PC-3 (cell line): ENCODE data around the gene DYNLT4. TPM values are rescaled to one million over a fixed set of nuclear protein-coding genes. Genes with fewer than 3 reads are reported as not detected.
A peak's percentile ranks its signal among the peaks of the same experiment; 100 is the strongest.

Source experiments
- ATAC-seq: fragments of 200-7000 bp; cut with Tn5 transposase; 2 replicates; pipeline ENCODE4 v1.9.1; 2020; ENCODE audit warnings: mild to moderate bottlenecking, moderate library complexity
- BruUV-seq: library from RNA; stranded (reverse); fragments of 400-500 nt; replicated peaks from 2 replicates; lab custom pipeline; 2021; lab: Mats Ljungman, UMichigan
- CTCF ChIA-PET: fragments of 300-600 bp; sonication (Branson Sonifier 250); formaldehyde crosslinking; loops from one replicate; lab custom pipeline; 2022; ENCODE audit warnings: antibody characterized with exemption; lab: Charles Lee
- POLR2A ChIA-PET: fragments of 300-600 bp; sonication (Branson Sonifier 250); formaldehyde crosslinking; loops from one replicate; lab custom pipeline; 2022; ENCODE audit warnings: antibody characterized with exemption; ENCODE audit not compliant: unreplicated experiment; lab: Charles Lee
- DNase-seq: peaks from one replicate; pipeline ENCODE4 v3.0.0-alpha.2; 2015
- H2AFZ ChIP-seq: fragments of 300-600 bp; sonication (generic); 2 replicates; pipeline ENCODE4 v1.6.0; 2016; ENCODE audit warnings: antibody characterized with exemption, low read length
- H3F3A ChIP-seq: fragments of 300-600 bp; sonication (generic); one replicate; pipeline ENCODE4 v1.6.0; 2017; ENCODE audit warnings: antibody characterized with exemption, low read length, control low read depth, mild to moderate bottlenecking; ENCODE audit not compliant: unreplicated experiment
- H3K27ac ChIP-seq: fragments of 300-600 bp; sonication (generic); 2 replicates; pipeline ENCODE4 v1.5.1; 2016; ENCODE audit warnings: mild to moderate bottlenecking, low read length
- H3K27me3 ChIP-seq: fragments of 300-600 bp; sonication (generic); 2 replicates; pipeline ENCODE4 v1.6.1; 2016; ENCODE audit warnings: low read length, mixed read lengths
- H3K36me3 ChIP-seq: fragments of 300-600 bp; sonication (generic); 2 replicates; pipeline ENCODE4 v1.6.1; 2016; ENCODE audit warnings: low read depth, mixed run types, low read length, mixed read lengths
- H3K4me1 ChIP-seq: fragments of 300-600 bp; sonication (generic); 2 replicates; pipeline ENCODE4 v1.5.1; 2016; ENCODE audit warnings: low read length; ENCODE audit not compliant: insufficient read depth
- H3K4me2 ChIP-seq: fragments of 300-600 bp; sonication (generic); 2 replicates; pipeline ENCODE4 v1.6.0; 2016; ENCODE audit warnings: low read length
- H3K4me3 ChIP-seq: fragments of 300-600 bp; sonication (generic); 2 replicates; pipeline ENCODE4 v1.5.1; 2016; ENCODE audit warnings: mild to moderate bottlenecking, low read length, mixed read lengths
- H3K79me2 ChIP-seq: fragments of 300-600 bp; sonication (generic); 2 replicates; pipeline ENCODE4 v1.6.1; 2017; ENCODE audit warnings: low read length, mixed read lengths
- H3K9ac ChIP-seq: fragments of 300-600 bp; sonication (generic); 2 replicates; pipeline ENCODE4 v1.6.0; 2016; ENCODE audit warnings: mild to moderate bottlenecking, low read length
- H3K9me2 ChIP-seq: fragments of 300-600 bp; sonication (generic); replicated peaks from 2 replicates; pipeline ENCODE4 v1.6.1; 2016; ENCODE audit warnings: mixed run types, low read length, mixed read lengths
- H3K9me3 ChIP-seq: fragments of 300-600 bp; sonication (generic); 2 replicates; pipeline ENCODE4 v1.6.1; 2016; ENCODE audit warnings: low read length, mixed read lengths
- H4K20me1 ChIP-seq: fragments of 300-600 bp; sonication (generic); 2 replicates; pipeline ENCODE4 v1.6.1; 2016; ENCODE audit warnings: low read length, mixed read lengths
- EZH2 ChIP-seq: fragments of 300-600 bp; sonication (generic); IDR thresholded peaks from one replicate; pipeline ENCODE4 v1.6.1; 2017; ENCODE audit warnings: antibody characterized with exemption, mild to moderate bottlenecking, low read length; ENCODE audit not compliant: unreplicated experiment
- EZH2phosphoT487 ChIP-seq: fragments of 300-600 bp; sonication (generic); IDR thresholded peaks from 2 replicates; pipeline ENCODE4 v1.6.1; 2018; ENCODE audit warnings: mild to moderate bottlenecking, antibody characterized with exemption, low read length, borderline replicate concordance
- intact Hi-C: fragments of 100-400 bp; cut with micrococcal nuclease; formaldehyde crosslinking; loops from 2 replicates; pipeline ENCODE4 v1.9.0; 2023
- total RNA-seq: library from RNA; depleted of rRNA; stranded (reverse); fragments of >200 nt; gene quantifications from 2 replicates; pipeline ENCODE4 v1.2.3, GENCODE V29; 2014
- TF ChIP-seq, protein P1 (sequence below): fragments of 300-600 bp; sonication (generic); conservative IDR thresholded peaks from 2 replicates; pipeline ENCODE4 v1.5.1; 2017; ENCODE audit warnings: antibody characterized with exemption, low read depth, mild to moderate bottlenecking, low read length

Gene DYNLT4
- total RNA-seq, 1 experiment from 2014 or later: 3.4 TPM

- Histone ChIP-seq H3K79me2 (peaks cover 46% of the 10 kb centered on the region), H3K27ac (no peak overlapping the region), H3K9ac (peak overlapping the region; percentile 98; the same call in 1 of the 2 replicates), H3K27me3 (no peaks in the 10 kb centered on the region), H3K9me3 (no peaks in the 10 kb centered on the region), H3K4me2 (peak overlapping the region; percentile 91), H3K36me3 (peaks cover 55% of the 10 kb centered on the region), H3K4me3 (peak overlapping the region; percentile 89), H3F3A (peaks cover 11% of the 10 kb centered on the region), H2AFZ (no peak overlapping the region), H3K4me1 (peaks cover 15% of the 10 kb centered on the region), H3K9me2 (no peaks in the 10 kb centered on the region), H4K20me1 (peaks cover 40% of the 10 kb centered on the region)
- ATAC-seq (no peak), DNase-seq (no peak)
- CTCF ChIA-PET: no interaction called here
- POLR2A ChIA-PET: interaction anchor here (0.5 kb wide), 2 partner anchors 23 to 52 kb away, joined by 3 to 4 read pairs; partner anchors contain the start of gene PLK3
- intact Hi-C loops: no loop called here
- BruUV-seq: no TSS peak
- TF ChIP-seq, protein P1, sequence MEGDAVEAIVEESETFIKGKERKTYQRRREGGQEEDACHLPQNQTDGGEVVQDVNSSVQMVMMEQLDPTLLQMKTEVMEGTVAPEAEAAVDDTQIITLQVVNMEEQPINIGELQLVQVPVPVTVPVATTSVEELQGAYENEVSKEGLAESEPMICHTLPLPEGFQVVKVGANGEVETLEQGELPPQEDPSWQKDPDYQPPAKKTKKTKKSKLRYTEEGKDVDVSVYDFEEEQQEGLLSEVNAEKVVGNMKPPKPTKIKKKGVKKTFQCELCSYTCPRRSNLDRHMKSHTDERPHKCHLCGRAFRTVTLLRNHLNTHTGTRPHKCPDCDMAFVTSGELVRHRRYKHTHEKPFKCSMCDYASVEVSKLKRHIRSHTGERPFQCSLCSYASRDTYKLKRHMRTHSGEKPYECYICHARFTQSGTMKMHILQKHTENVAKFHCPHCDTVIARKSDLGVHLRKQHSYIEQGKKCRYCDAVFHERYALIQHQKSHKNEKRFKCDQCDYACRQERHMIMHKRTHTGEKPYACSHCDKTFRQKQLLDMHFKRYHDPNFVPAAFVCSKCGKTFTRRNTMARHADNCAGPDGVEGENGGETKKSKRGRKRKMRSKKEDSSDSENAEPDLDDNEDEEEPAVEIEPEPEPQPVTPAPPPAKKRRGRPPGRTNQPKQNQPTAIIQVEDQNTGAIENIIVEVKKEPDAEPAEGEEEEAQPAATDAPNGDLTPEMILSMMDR: no peak
Observed at GRCh38 chr1:44777547-44777946, 29.6 kb downstream of the DYNLT4 start.

- ChIA-PET POLR2A (interaction anchor here (0.5 kb wide), 1 partner anchor 47 kb away, joined by 3 read pairs; no protein-coding TSS in a partner anchor), CTCF (no interaction called here)
- H3K79me2 ChIP-seq: peaks cover 46% of the 10 kb centered on the region
- no peak overlapping the region for H2AFZ ChIP-seq
- H3K9me3 ChIP-seq: no peaks in the 10 kb centered on the region
- peaks cover 15% of the 10 kb centered on the region for H3K4me1 ChIP-seq
- peak overlapping the region; percentile 98 for H3K9ac ChIP-seq
- intact Hi-C loops: no loop called here
- BruUV-seq: no TSS peak
- H3K4me2 ChIP-seq: peak overlapping the region; percentile 91
- ATAC-seq (no peak), DNase-seq (no peak)
- peaks cover 40% of the 10 kb centered on the region for H4K20me1 ChIP-seq
- H3K27ac ChIP-seq: peak overlapping the region; percentile 63
- H3K36me3 ChIP-seq: peaks cover 55% of the 10 kb centered on the region
- H3K27me3 ChIP-seq: no peaks in the 10 kb centered on the region
- TF ChIP-seq EZH2phosphoT487 (no peak), EZH2 (no peak)
- TF ChIP-seq, protein P1: no peak
- H3K9me2 ChIP-seq: no peaks in the 10 kb centered on the region
- H3K4me3 ChIP-seq: peak overlapping the region; percentile 89
- peaks cover 10% of the 10 kb centered on the region for H3F3A ChIP-seq
Observed at GRCh38 chr1:44776730-44777068, 30.5 kb downstream of the DYNLT4 start.

DNA sequence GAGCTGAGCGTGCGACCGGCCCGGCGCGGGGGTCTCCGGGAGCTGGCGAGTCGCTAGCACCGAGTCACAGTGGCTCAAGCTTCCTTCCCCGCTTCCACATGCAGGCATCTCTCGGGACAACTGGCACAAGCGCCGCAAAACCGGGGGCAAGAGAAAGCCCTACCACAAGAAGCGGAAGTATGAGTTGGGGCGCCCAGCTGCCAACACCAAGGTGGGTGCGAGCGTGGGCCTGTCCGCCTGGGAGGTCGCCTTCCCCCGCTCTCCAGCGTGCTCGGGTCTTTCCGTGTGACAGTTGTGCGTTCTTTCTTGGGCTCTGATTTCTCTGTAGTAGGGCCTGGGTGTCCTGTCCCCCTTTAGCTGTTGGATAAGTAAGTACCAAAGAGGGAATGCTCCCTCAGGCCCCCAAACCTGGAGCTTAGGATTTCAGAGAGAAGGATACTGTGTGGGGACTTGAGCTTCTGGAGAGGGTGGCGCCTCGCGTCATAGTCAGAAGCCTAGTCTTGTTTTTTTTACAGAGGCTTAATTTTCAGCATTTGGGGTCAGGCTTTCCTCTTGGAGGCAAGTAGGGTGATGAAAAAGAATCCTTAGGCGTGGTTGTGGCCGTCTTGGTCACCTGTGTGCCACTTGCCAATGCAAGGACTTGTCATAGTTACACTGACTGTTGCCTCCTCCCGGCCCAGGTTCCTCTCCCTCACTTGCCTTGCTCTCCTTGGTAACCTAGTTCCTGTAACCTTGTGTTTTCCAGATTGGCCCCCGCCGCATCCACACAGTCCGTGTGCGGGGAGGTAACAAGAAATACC lies 31.0 kb downstream of the DYNLT4 start:
- peak; percentile 14; the same call in 1 of the 2 replicates for ATAC-seq
- TF ChIP-seq EZH2: no peak
- peaks cover 15% of the 10 kb centered on the region for H3K4me1 ChIP-seq
- H3K27ac ChIP-seq: peak overlapping the region; percentile 63
- peak overlapping the region; percentile 98 for H3K9ac ChIP-seq
- H3F3A ChIP-seq: peaks cover 4% of the 10 kb centered on the region
- POLR2A ChIA-PET: interaction anchor here (0.5 to 1.6 kb wide), 4 partner anchors 24 to 1263 kb away, joined by 3 to 6 read pairs (median 3); partner anchors contain the start of gene PLK3
- H2AFZ ChIP-seq: no peak overlapping the region
- peak; percentile 17 for DNase-seq
- intact Hi-C loops: loop anchor here (2.0 kb wide), 1 partner anchor 45 kb away; the partner anchor contains the start of gene RNU5D-1
- peak overlapping the region; percentile 89 for H3K4me3 ChIP-seq
- no peaks in the 10 kb centered on the region for H3K27me3 ChIP-seq
- no peaks in the 10 kb centered on the region for H3K9me2 ChIP-seq
- peaks cover 46% of the 10 kb centered on the region for H3K79me2 ChIP-seq
- peak overlapping the region; percentile 91 for H3K4me2 ChIP-seq
- CTCF ChIA-PET: interaction anchor here (0.5 kb wide), 1 partner anchor 35 kb away, joined by 8 read pairs; no protein-coding TSS in a partner anchor
- H4K20me1 ChIP-seq: peaks cover 40% of the 10 kb centered on the region
- peaks cover 51% of the 10 kb centered on the region for H3K36me3 ChIP-seq
- no peaks in the 10 kb centered on the region for H3K9me3 ChIP-seq
- BruUV-seq: TSS peak; percentile 52
